Activated naive CD8-positive, alpha-beta T cell (primary cell): Measurements from ENCODE around the gene GCNT3.
"Not testable (repeated sequence)": the region's sequence is repeated elsewhere in the genome, so short reads cannot be mapped to it uniquely, and the experiment has no call there.

Experiments
- H3K27ac Mint-ChIP-seq: one replicate; pipeline ENCODE4 v1.8.0; 2021; ENCODE audit warnings: mixed read lengths
- H3K27me3 Mint-ChIP-seq: one replicate; pipeline ENCODE4 v1.8.0; 2021; ENCODE audit warnings: mixed read lengths
- H3K36me3 Mint-ChIP-seq: one replicate; pipeline ENCODE4 v1.8.0; 2021; ENCODE audit warnings: mixed read lengths
- H3K4me1 Mint-ChIP-seq: one replicate; pipeline ENCODE4 v1.8.0; 2021; ENCODE audit warnings: low read depth, mixed read lengths
- H3K4me3 Mint-ChIP-seq: one replicate; pipeline ENCODE4 v1.8.0; 2021; ENCODE audit warnings: mild to moderate bottlenecking, mixed read lengths
- H3K9me3 Mint-ChIP-seq: one replicate; pipeline ENCODE4 v1.8.0; 2021; ENCODE audit warnings: low read depth, mixed read lengths

The GCNT3 gene

DNA sequence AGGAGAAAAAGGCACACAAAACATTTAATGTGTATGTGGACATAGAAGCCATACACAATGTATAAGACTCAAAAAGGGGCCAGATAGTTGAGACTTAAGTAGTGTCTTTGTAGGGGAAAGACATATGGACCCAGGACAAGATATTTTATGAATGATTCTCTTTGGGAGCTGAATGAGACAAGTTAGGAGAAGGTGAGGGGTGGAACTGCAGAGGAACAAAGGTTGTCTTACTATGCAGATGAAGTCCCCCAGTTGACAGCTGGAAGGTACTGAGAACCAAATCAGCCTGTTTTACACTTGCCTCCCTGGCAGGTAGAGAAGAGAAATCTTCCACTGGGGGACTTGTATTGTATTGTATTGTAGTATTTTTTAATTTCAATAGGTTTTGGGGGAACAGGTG lies 14.9 kb upstream of the GCNT3 start:
- Mint-ChIP-seq H3K9me3 (no peaks in the 10 kb centered on the region), H3K27me3 (peaks cover 5% of the 10 kb centered on the region), H3K27ac (no peak overlapping the region), H3K4me1 (peaks cover 2% of the 10 kb centered on the region), H3K4me3 (no peak overlapping the region), H3K36me3 (peaks cover 8% of the 10 kb centered on the region)

DNA sequence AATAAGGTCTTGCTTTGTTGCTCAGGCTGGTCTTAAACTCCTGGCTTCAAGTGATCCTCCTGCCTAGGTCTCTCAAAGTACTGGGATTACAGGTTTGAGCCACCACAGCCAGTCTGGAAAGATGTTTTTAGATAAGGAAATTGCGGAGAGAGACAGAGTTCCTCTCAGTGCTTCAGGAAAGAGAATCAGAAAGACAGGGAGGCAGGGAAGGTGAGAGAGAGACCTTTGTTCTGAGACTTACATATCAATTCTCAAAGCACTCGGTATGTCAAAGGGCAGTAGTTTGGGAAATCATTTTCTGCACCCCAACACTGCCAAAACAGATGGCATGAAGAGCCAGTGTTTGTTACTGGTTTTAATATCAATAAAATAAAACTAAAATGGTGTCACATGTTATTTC lies 13.1 kb upstream of the GCNT3 start:
- Mint-ChIP-seq H3K4me3 (no peak overlapping the region), H3K27me3 (peaks cover 5% of the 10 kb centered on the region), H3K9me3 (peaks cover 1% of the 10 kb centered on the region), H3K4me1 (no peaks in the 10 kb centered on the region), H3K36me3 (peaks cover 14% of the 10 kb centered on the region), H3K27ac (no peak overlapping the region)

GRCh38 chr15:59605994-59606393 lies 5.6 kb upstream of the GCNT3 start:
- Mint-ChIP-seq H3K27ac (no peak overlapping the region), H3K36me3 (peaks cover 15% of the 10 kb centered on the region), H3K4me1 (peaks cover 2% of the 10 kb centered on the region), H3K9me3 (peaks cover 10% of the 10 kb centered on the region), H3K4me3 (no peak overlapping the region), H3K27me3 (peaks cover 1% of the 10 kb centered on the region)

GRCh38 chr15:59609730-59610712 lies 1.6 kb upstream of the GCNT3 start:
- peaks cover 1% of the 10 kb centered on the region for H3K27me3 Mint-ChIP-seq
- H3K4me3 Mint-ChIP-seq: no peak overlapping the region
- H3K36me3 Mint-ChIP-seq: peaks cover 2% of the 10 kb centered on the region
- peaks cover 6% of the 10 kb centered on the region for H3K4me1 Mint-ChIP-seq
- no peak overlapping the region for H3K27ac Mint-ChIP-seq
- no peaks in the 10 kb centered on the region for H3K9me3 Mint-ChIP-seq

DNA sequence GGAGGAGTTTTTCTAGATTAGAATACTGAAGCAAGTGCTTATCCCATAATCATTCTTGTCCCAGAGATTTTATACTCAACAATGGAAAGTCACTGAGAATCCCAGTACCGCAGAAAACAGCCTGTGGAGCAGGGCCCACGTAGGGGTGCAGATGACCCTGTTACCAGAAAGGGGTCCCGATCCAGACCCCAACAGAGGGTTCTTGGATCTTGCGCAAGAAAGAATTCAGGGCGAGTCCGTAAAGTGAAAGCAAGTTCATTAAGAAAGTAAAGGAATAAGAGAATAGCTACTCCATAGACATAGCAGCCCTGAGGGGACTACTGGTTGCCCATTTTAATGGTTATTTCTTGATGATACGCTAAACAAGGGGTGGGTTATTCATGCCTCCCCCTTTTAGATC lies 2.6 kb downstream of the GCNT3 start:
- Mint-ChIP-seq H3K36me3 (no peaks in the 10 kb centered on the region), H3K27ac (no peak overlapping the region), H3K9me3 (no peaks in the 10 kb centered on the region), H3K27me3 (peaks cover 2% of the 10 kb centered on the region), H3K4me1 (peaks cover 9% of the 10 kb centered on the region), H3K4me3 (no peak overlapping the region)

DNA sequence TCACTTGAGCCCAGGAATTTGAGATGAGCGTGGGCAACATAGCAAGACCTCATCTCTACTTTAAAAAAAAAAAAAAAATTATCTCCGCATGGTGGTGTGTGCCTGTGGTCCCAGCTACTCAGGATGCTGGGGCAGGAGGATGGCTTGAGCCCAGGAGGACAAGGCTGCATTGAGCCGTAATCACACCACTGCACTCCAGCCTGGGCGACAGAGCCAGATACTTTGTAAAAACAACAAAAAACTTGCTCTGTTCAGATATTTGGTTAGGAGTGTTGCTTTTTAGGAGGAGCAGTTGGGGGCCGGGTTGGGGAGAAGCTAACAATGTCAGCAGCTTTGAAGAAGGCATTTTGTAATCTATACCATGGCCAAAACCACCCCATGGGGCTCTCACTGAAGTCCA lies 4.1 kb downstream of the GCNT3 start:
- Mint-ChIP-seq H3K4me3 (no peak overlapping the region), H3K27ac (no peak overlapping the region), H3K4me1 (peaks cover 7% of the 10 kb centered on the region), H3K36me3 (no peaks in the 10 kb centered on the region), H3K27me3 (peaks cover 2% of the 10 kb centered on the region), H3K9me3 (no peaks in the 10 kb centered on the region)

DNA sequence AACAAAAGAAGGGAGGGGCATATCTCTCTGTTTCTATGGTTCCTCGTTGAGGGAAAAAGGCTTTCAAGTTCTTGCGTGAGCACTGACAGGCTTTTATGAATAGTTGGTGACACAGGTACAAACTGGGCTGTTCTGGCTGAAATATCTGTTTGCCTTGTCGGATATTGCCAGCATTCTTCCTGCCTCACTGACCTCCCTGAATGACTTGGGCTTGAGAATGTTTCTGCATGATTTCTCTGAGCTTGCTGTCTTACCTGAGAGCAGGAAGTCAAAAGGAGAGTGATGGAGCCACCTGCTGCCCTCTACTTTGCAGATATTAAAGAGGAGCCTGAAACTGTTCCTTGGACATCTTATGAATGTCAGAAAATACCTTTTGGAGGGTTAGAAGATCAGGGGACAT lies 4.8 kb downstream of the GCNT3 start:
- Mint-ChIP-seq H3K27me3 (peaks cover 2% of the 10 kb centered on the region), H3K4me1 (peaks cover 6% of the 10 kb centered on the region), H3K27ac (no peak overlapping the region), H3K9me3 (no peaks in the 10 kb centered on the region), H3K36me3 (no peaks in the 10 kb centered on the region), H3K4me3 (no peak overlapping the region)

DNA sequence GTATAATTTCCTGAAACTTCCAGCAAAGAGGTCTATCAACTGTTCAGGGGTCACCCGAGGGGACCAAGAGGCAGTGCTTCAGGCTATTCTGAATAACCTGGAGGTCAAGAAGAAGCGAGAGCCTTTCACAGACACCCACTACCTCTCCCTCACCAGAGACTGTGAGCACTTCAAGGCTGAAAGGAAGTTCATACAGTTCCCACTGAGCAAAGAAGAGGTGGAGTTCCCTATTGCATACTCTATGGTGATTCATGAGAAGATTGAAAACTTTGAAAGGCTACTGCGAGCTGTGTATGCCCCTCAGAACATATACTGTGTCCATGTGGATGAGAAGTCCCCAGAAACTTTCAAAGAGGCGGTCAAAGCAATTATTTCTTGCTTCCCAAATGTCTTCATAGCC lies 6.8 kb downstream of the GCNT3 start:
- Mint-ChIP-seq H3K9me3 (no peaks in the 10 kb centered on the region), H3K36me3 (no peaks in the 10 kb centered on the region), H3K4me3 (no peak overlapping the region), H3K27me3 (peaks cover 2% of the 10 kb centered on the region), H3K27ac (no peak overlapping the region), H3K4me1 (peaks cover 6% of the 10 kb centered on the region)

GRCh38 chr15:59622289-59622688 lies 10.7 kb downstream of the GCNT3 start:
- Mint-ChIP-seq H3K36me3 (no peaks in the 10 kb centered on the region), H3K9me3 (no peaks in the 10 kb centered on the region), H3K27me3 (peaks cover 2% of the 10 kb centered on the region), H3K27ac (no peak overlapping the region), H3K4me3 (no peak overlapping the region), H3K4me1 (no peaks in the 10 kb centered on the region)

- Mint-ChIP-seq H3K36me3 (peaks cover 5% of the 10 kb centered on the region), H3K27ac (no peak overlapping the region), H3K4me1 (no peaks in the 10 kb centered on the region), H3K9me3 (no peaks in the 10 kb centered on the region), H3K4me3 (no peak overlapping the region), H3K27me3 (peaks cover 2% of the 10 kb centered on the region)
These were observed 21.1 kb downstream of the GCNT3 start for GRCh38 chr15:59632714-59633113.

DNA sequence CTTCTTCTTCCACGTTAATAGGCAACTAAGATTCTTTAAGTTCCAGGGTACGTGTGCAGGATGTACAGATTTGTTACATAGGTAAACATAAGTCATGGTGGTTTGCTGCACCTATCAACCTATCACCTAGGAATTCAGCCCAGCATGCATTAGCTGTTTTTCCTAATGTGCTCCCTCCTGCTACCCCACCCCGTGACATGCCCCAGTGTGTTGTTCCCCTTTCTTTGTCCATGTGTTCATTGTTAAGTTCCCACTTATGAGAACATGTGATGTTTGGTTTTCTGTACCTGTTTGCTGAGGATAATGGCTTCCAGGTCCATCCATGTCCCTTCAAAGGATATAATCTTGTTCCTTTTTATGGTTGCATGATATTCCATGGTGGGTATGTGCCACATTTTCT lies 24.6 kb downstream of the GCNT3 start:
- Mint-ChIP-seq H3K36me3 (peaks cover 6% of the 10 kb centered on the region), H3K27me3 (no peaks in the 10 kb centered on the region), H3K27ac (peak overlapping the region; percentile 2), H3K9me3 (no peaks in the 10 kb centered on the region), H3K4me1 (no peaks in the 10 kb centered on the region), H3K4me3 (no peak overlapping the region)

DNA sequence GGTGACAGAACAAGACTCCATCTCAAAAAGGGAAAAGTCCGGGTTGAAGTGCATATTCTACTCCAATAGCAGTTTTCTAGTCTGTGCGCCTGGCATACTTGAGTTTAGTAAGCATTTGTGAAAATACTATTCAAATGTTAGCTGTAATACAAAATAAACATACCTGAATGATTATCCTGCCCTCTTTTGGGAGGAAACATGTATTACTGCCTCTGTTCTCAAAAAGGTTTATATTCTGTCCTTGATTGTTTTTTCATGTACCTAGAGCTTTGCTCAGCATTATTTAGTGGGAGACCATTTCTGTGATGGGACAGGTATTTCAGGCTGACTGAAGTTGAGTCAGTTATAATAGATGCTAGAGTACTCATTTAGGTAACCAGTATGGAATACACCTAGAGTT lies 25.9 kb downstream of the GCNT3 start:
- not testable (repeated sequence) for H3K27ac Mint-ChIP-seq

DNA sequence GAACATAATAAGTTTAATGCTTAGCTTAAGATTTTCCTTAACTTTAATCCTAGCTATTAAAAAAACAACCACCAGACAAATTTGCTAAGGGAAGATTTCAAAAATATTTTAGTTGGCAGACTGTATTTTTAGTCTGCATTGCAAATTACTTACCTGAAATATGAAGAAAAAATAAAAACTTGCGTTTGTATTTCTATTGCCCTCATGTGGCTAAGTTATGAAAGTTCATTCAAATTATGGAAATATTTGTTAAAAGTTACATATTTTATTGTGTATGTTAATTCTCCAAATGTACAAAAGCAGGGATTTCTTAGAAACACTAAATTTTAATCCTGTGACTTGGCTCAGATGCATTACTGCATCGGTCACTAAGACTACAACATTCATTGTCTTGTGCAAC lies 30.8 kb downstream of the GCNT3 start:
- Mint-ChIP-seq H3K4me3 (no peak overlapping the region), H3K27me3 (no peaks in the 10 kb centered on the region), H3K36me3 (peaks cover 7% of the 10 kb centered on the region), H3K27ac (peak overlapping the region; percentile 58), H3K4me1 (peaks cover 5% of the 10 kb centered on the region), H3K9me3 (no peaks in the 10 kb centered on the region)

More for the DNA sequence above, 25.9 kb downstream of the GCNT3 start:
- not testable (repeated sequence) for H3K4me1 Mint-ChIP-seq, H3K36me3 Mint-ChIP-seq, H3K9me3 Mint-ChIP-seq, H3K27me3 Mint-ChIP-seq, H3K4me3 Mint-ChIP-seq

GRCh38 chr15:59644756-59645155 lies 33.2 kb downstream of the GCNT3 start:
- peak overlapping the region; percentile 58 for H3K27ac Mint-ChIP-seq
- H3K36me3 Mint-ChIP-seq: peaks cover 3% of the 10 kb centered on the region
- H3K27me3 Mint-ChIP-seq: no peaks in the 10 kb centered on the region
- no peaks in the 10 kb centered on the region for H3K9me3 Mint-ChIP-seq
- no peak overlapping the region for H3K4me3 Mint-ChIP-seq
- peaks cover 9% of the 10 kb centered on the region for H3K4me1 Mint-ChIP-seq

- H3K36me3 Mint-ChIP-seq, H3K27ac Mint-ChIP-seq, H3K4me3 Mint-ChIP-seq: not testable (repeated sequence)
These were observed 34.2 kb downstream of the GCNT3 start for GRCh38 chr15:59645812-59646211.

DNA sequence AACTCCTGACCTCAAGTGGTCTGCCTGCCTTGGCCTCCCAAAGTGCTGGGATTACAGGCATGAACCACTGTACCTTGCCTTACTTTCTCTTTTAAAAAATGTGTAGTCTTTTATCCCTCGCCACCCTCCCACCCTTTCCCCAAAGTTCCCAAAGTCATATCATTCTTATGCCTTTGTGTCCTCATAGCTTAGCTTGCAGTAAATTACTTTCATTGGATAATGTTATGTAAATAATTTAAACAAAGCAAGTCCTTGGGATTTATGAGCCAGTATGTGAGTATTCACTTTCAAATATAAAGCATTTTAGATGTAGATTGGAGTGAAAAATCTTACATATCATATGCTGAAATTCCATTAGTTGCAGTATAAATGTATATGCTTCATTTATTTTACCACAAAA lies 34.7 kb downstream of the GCNT3 start:
- Mint-ChIP-seq H3K27ac (no peak overlapping the region), H3K4me1 (peaks cover 13% of the 10 kb centered on the region), H3K27me3 (no peaks in the 10 kb centered on the region), H3K9me3 (no peaks in the 10 kb centered on the region), H3K4me3 (no peak overlapping the region), H3K36me3 (peaks cover 5% of the 10 kb centered on the region)

More at GRCh38 chr15:59645812-59646211, 34.2 kb downstream of the GCNT3 start:
- peaks cover 12% of the 10 kb centered on the region for H3K4me1 Mint-ChIP-seq
- not testable (repeated sequence) for H3K9me3 Mint-ChIP-seq, H3K27me3 Mint-ChIP-seq
